ENCODE measurements around the gene DENND6A.

DENND6A gene

DNA sequence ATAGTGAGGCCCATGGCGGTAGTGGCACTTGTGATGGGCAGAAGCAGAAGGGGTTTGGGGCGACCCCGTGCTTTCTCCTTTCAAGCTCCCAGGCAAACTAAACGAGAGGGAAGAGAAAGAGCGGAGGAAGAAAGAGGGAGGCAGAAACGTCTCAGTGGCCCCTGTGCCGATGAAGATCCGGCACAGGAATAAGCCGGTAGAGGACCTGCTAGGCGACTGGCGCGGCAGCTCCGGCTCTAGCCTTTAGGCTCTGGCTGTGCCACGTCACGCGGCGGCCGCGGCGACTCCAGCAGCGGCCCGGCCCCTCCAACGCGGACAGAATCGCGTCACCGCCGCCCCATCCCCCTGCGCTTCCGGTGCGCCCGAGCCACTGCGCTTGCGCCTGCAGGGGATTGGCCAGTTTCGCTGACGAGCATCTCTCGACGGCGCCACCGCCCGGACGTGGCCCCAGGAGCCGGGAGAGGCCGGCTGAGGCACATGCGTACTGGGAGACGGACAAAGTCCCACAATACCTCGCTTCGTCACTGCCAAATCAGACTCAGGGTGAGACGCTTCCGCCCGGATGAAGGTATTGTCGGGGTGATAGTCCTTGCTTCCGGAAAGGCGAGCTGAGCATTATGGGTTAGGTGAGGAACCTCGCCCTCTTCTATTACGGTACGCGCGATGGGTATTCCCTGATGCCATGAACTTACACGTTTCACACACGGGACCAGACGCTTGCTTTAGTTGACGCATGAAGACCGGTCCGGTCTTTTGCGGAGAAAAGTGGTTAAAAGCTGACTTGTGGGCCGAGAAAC is 95.6 kb downstream of the DENND6A start, which contains the start of gene ARF4 (continued):
- TF ChIP-seq, protein P1, sequence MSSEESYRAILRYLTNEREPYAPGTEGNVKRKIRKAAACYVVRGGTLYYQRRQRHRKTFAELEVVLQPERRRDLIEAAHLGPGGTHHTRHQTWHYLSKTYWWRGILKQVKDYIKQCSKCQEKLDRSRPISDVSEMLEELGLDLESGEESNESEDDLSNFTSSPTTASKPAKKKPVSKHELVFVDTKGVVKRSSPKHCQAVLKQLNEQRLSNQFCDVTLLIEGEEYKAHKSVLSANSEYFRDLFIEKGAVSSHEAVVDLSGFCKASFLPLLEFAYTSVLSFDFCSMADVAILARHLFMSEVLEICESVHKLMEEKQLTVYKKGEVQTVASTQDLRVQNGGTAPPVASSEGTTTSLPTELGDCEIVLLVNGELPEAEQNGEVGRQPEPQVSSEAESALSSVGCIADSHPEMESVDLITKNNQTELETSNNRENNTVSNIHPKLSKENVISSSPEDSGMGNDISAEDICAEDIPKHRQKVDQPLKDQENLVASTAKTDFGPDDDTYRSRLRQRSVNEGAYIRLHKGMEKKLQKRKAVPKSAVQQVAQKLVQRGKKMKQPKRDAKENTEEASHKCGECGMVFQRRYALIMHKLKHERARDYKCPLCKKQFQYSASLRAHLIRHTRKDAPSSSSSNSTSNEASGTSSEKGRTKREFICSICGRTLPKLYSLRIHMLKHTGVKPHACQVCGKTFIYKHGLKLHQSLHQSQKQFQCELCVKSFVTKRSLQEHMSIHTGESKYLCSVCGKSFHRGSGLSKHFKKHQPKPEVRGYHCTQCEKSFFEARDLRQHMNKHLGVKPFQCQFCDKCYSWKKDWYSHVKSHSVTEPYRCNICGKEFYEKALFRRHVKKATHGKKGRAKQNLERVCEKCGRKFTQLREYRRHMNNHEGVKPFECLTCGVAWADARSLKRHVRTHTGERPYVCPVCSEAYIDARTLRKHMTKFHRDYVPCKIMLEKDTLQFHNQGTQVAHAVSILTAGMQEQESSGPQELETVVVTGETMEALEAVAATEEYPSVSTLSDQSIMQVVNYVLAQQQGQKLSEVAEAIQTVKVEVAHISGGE (tag by site-specific recombination; conservative IDR thresholded peaks at IDR 0.05; ENCODE audit: low read depth), result peak; percentile 89
- TF ChIP-seq ZBTB8A (tag by site-specific recombination; IDR thresholded peaks at IDR 0.05) (no peak), ZNF121 (tag by site-specific recombination; IDR thresholded peaks at IDR 0.05) (no peak), ZNF354C (tag by site-specific recombination; IDR thresholded peaks at IDR 0.05; ENCODE audit: borderline replicate concordance, low read depth) (no peak), ZNF658 (tag by site-specific recombination; IDR thresholded peaks at IDR 0.05) (no peak), ZNF76 (tag by site-specific recombination; IDR thresholded peaks at IDR 0.05; ENCODE audit: borderline replicate concordance, low read depth) (peak; percentile 93), ZNF473 (tag by site-specific recombination; IDR thresholded peaks at IDR 0.05) (no peak), ZEB2 (tag by site-specific recombination; IDR thresholded peaks at IDR 0.05) (peak; percentile 19), ZNF221 (tag by site-specific recombination; IDR thresholded peaks at IDR 0.05; ENCODE audit: borderline replicate concordance) (no peak), ZNF155 (tag by site-specific recombination; IDR thresholded peaks at IDR 0.05) (no peak), SCRT1 (tag by site-specific recombination; IDR thresholded peaks at IDR 0.05; ENCODE audit: borderline replicate concordance) (no peak), ZNF350 (tag by site-specific recombination; IDR thresholded peaks at IDR 0.05) (no peak), ZNF747 (tag by site-specific recombination; IDR thresholded peaks at IDR 0.05) (no peak), GFI1B (tag by site-specific recombination; IDR thresholded peaks at IDR 0.05) (no peak; the same call in 1 of the 2 replicates), ZBTB21 (tag by site-specific recombination; IDR thresholded peaks at IDR 0.05) (peak; percentile 96), ZNF529 (tag by site-specific recombination; IDR thresholded peaks at IDR 0.05; ENCODE audit: insufficient replicate concordance) (no peak), ZNF133 (tag by site-specific recombination; IDR thresholded peaks at IDR 0.05) (no peak), ZNF426 (tag by site-specific recombination; IDR thresholded peaks at IDR 0.05) (no peak), ZNF558 (tag by site-specific recombination; IDR thresholded peaks at IDR 0.05) (no peak), TCF7L2 (IDR thresholded peaks at IDR 0.05; ENCODE audit: borderline replicate concordance, low read depth, low read length) (no peak), ZNF621 (tag by site-specific recombination; IDR thresholded peaks at IDR 0.05) (no peak), ZNF202 (tag by site-specific recombination; IDR thresholded peaks at IDR 0.05; ENCODE audit: borderline replicate concordance) (no peak), ZNF776 (tag by site-specific recombination; IDR thresholded peaks at IDR 0.05; ENCODE audit: borderline replicate concordance) (no peak), ZNF560 (tag by site-specific recombination; IDR thresholded peaks at IDR 0.05; ENCODE audit: borderline replicate concordance) (no peak), ZNF623 (tag by site-specific recombination; IDR thresholded peaks at IDR 0.05) (no peak)
- TF ChIP-seq, protein P2, sequence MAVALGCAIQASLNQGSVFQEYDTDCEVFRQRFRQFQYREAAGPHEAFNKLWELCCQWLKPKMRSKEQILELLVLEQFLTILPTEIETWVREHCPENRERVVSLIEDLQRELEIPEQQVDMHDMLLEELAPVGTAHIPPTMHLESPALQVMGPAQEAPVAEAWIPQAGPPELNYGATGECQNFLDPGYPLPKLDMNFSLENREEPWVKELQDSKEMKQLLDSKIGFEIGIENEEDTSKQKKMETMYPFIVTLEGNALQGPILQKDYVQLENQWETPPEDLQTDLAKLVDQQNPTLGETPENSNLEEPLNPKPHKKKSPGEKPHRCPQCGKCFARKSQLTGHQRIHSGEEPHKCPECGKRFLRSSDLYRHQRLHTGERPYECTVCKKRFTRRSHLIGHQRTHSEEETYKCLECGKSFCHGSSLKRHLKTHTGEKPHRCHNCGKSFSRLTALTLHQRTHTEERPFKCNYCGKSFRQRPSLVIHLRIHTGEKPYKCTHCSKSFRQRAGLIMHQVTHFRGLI (tag by site-specific recombination; IDR thresholded peaks at IDR 0.05), result no peak
- TF ChIP-seq, protein P3, sequence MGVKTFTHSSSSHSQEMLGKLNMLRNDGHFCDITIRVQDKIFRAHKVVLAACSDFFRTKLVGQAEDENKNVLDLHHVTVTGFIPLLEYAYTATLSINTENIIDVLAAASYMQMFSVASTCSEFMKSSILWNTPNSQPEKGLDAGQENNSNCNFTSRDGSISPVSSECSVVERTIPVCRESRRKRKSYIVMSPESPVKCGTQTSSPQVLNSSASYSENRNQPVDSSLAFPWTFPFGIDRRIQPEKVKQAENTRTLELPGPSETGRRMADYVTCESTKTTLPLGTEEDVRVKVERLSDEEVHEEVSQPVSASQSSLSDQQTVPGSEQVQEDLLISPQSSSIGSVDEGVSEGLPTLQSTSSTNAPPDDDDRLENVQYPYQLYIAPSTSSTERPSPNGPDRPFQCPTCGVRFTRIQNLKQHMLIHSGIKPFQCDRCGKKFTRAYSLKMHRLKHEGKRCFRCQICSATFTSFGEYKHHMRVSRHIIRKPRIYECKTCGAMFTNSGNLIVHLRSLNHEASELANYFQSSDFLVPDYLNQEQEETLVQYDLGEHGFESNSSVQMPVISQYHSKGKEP (tag by site-specific recombination; IDR thresholded peaks at IDR 0.05), result no peak
- TF ChIP-seq, protein P4, sequence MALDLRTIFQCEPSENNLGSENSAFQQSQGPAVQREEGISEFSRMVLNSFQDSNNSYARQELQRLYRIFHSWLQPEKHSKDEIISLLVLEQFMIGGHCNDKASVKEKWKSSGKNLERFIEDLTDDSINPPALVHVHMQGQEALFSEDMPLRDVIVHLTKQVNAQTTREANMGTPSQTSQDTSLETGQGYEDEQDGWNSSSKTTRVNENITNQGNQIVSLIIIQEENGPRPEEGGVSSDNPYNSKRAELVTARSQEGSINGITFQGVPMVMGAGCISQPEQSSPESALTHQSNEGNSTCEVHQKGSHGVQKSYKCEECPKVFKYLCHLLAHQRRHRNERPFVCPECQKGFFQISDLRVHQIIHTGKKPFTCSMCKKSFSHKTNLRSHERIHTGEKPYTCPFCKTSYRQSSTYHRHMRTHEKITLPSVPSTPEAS (tag by site-specific recombination; IDR thresholded peaks at IDR 0.05), result no peak
- TF ChIP-seq, protein P5, sequence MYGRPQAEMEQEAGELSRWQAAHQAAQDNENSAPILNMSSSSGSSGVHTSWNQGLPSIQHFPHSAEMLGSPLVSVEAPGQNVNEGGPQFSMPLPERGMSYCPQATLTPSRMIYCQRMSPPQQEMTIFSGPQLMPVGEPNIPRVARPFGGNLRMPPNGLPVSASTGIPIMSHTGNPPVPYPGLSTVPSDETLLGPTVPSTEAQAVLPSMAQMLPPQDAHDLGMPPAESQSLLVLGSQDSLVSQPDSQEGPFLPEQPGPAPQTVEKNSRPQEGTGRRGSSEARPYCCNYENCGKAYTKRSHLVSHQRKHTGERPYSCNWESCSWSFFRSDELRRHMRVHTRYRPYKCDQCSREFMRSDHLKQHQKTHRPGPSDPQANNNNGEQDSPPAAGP (tag by site-specific recombination; IDR thresholded peaks at IDR 0.05), result peak; percentile 34; the same call in 1 of the 2 replicates
